ENCODE data around the gene ZNF526.

The ZNF526 gene

GRCh38 chr19:42196011-42197001 is 23.8 kb upstream of the ZNF526 start:
- no peaks in the 10 kb centered on the region for H3K79me2 ChIP-seq (ENCODE audit: control insufficient read depth, insufficient read depth, low read length, unreplicated experiment)
- H3K36me3 ChIP-seq (ENCODE audit: insufficient read depth, low read length), result peaks cover 11% of the 10 kb centered on the region; the same call in 1 of the 2 replicates
- H3K4me1 ChIP-seq (ENCODE audit: control insufficient read depth, insufficient read depth, low read length, unreplicated experiment), result peaks cover 15% of the 10 kb centered on the region
- H3K27ac ChIP-seq (ENCODE audit: low read depth, low read length), result no peak overlapping the region
- H3K27me3 ChIP-seq (ENCODE audit: insufficient read depth, low read length), result no peaks in the 10 kb centered on the region
- no peak overlapping the region for H3K4me3 ChIP-seq (ENCODE audit: low read depth, low read length)
- no peak overlapping the region for H2AFZ ChIP-seq (ENCODE audit: low read length, unreplicated experiment)

- Histone ChIP-seq H3K27me3 (ENCODE audit: insufficient read depth, low read length) (no peaks in the 10 kb centered on the region), H3K27ac (ENCODE audit: low read depth, low read length) (no peak overlapping the region), H3K79me2 (ENCODE audit: control insufficient read depth, insufficient read depth, low read length, unreplicated experiment) (no peaks in the 10 kb centered on the region), H3K36me3 (ENCODE audit: insufficient read depth, low read length) (peaks cover 11% of the 10 kb centered on the region; the same call in 1 of the 2 replicates), H3K4me1 (ENCODE audit: control insufficient read depth, insufficient read depth, low read length, unreplicated experiment) (peaks cover 4% of the 10 kb centered on the region), H3K4me3 (ENCODE audit: low read depth, low read length) (no peak overlapping the region), H2AFZ (ENCODE audit: low read length, unreplicated experiment) (no peak overlapping the region)
These were observed 22.7 kb upstream of the ZNF526 start for GRCh38 chr19:42197375-42197817.

- Histone ChIP-seq H3K27ac (ENCODE audit: low read depth, low read length) (no peak overlapping the region), H3K79me2 (ENCODE audit: control insufficient read depth, insufficient read depth, low read length, unreplicated experiment) (no peaks in the 10 kb centered on the region), H2AFZ (ENCODE audit: low read length, unreplicated experiment) (no peak overlapping the region), H3K4me1 (ENCODE audit: control insufficient read depth, insufficient read depth, low read length, unreplicated experiment) (peaks cover under 1% of the 10 kb centered on the region), H3K4me3 (ENCODE audit: low read depth, low read length) (no peak overlapping the region), H3K36me3 (ENCODE audit: insufficient read depth, low read length) (peaks cover 11% of the 10 kb centered on the region; the same call in 1 of the 2 replicates), H3K27me3 (ENCODE audit: insufficient read depth, low read length) (no peaks in the 10 kb centered on the region)
These were observed 21.3 kb upstream of the ZNF526 start for GRCh38 chr19:42198676-42199439.

DNA sequence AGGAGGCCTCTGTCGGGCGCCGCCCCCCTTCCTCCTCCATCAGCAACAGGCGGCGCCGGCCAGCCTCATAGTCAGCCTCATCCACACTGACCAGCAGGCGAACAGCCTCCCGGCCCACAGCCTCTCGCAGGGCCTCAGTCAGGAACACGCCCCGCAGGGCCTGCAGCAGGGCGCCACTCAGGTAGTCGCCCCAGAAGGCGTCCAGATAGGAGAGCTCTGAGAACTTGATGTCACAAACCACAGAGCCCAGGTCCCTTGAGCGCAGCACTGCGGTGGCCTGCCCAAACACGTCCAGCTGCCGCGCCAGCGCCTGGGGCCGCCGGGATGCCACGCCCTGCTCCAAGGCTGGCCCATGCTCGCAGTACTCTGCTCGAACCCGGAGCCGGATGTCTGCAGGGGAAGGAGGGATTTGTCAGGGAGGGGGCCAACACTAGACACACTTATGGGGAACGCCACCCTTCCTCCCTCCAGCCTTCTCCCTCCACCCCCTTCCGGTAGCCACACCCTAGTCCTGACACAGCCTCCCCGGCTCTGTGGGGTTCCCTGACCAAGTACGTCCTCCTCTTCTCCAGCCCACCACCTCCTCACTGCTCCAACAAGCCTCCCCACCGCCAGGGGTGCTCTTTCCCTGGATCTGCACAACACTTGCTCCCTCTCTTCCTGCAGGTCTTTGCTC is 20.5 kb upstream of the ZNF526 start:
- no peaks in the 10 kb centered on the region for H3K4me1 ChIP-seq (ENCODE audit: control insufficient read depth, insufficient read depth, low read length, unreplicated experiment)
- H3K36me3 ChIP-seq (ENCODE audit: insufficient read depth, low read length), result peaks cover 11% of the 10 kb centered on the region; the same call in 1 of the 2 replicates
- H3K27me3 ChIP-seq (ENCODE audit: insufficient read depth, low read length), result no peaks in the 10 kb centered on the region
- no peak overlapping the region for H2AFZ ChIP-seq (ENCODE audit: low read length, unreplicated experiment)
- H3K4me3 ChIP-seq (ENCODE audit: low read depth, low read length), result no peak overlapping the region
- H3K79me2 ChIP-seq (ENCODE audit: control insufficient read depth, insufficient read depth, low read length, unreplicated experiment), result no peaks in the 10 kb centered on the region
- no peak overlapping the region for H3K27ac ChIP-seq (ENCODE audit: low read depth, low read length)

DNA sequence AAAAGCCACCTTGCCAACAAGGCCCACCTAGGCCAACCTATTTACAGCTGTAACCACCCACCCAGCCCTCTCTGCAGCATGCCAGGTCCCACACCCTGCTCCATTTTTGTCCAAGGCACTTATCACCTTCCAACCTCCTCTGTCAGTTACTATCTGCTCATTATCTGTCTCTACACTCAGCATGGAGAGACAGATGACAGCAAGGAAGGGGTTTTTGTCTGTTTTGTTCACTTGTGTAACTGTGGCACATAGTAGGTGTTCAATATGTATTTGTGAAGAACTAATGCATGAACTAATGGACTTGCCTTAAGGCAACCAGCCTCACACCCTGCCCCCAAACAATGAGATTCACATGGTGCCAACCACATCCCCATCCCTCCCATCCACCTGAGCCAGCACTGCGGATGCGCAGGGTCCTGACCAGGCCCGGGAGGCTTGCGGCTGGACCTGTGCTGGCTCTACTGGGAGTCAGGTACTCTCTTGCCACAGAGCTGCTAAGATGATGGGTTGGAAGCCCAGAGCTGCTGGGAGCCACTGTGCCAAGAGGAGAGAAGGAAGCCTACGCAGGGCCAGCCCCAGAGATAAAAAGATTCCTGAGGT is 19.9 kb upstream of the ZNF526 start:
- no peaks in the 10 kb centered on the region for H3K4me1 ChIP-seq (ENCODE audit: control insufficient read depth, insufficient read depth, low read length, unreplicated experiment)
- no peaks in the 10 kb centered on the region for H3K27me3 ChIP-seq (ENCODE audit: insufficient read depth, low read length)
- H3K27ac ChIP-seq (ENCODE audit: low read depth, low read length), result no peak overlapping the region
- H3K4me3 ChIP-seq (ENCODE audit: low read depth, low read length), result no peak overlapping the region
- no peaks in the 10 kb centered on the region for H3K79me2 ChIP-seq (ENCODE audit: control insufficient read depth, insufficient read depth, low read length, unreplicated experiment)
- peaks cover 11% of the 10 kb centered on the region; the same call in 1 of the 2 replicates for H3K36me3 ChIP-seq (ENCODE audit: insufficient read depth, low read length)
- H2AFZ ChIP-seq (ENCODE audit: low read length, unreplicated experiment), result no peak overlapping the region

DNA sequence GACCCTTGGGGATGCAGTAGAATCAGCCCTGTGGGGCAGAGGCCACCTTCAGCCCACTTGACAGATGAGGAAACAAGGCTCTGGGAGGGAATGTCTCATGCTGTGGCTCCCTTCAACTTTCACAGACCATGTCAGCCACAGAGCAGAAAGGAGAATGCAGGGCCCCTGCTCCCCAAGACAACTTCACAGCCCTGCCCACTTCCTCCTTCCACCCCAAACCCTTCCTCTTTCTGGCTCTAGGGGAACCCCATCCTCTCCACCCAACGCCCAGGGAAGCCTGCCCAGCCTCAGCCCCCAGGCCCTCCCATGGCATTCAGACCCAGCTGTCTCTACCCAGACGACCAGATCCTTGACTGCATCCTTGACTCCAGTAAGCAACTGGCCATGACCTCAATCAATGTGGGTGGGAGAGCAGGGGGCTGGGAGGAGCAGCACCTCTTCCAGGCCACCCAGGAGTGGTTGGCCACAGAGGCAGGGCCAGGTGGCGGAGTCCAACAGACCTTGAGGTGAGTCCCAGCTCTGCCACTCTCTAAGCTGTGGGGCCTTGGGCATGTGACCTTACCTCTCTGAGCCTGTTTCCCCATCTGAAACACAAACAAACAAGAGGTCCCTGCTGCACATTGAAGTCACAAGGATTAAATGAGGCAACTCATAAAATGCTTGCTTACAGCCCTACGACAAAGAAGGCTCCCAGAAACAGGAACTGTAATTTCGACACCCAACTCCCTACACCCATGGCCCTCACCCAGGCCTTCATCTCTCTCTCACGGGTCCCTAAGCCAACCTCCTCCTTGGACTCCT is 18.4 kb upstream of the ZNF526 start:
- no peaks in the 10 kb centered on the region for H3K27me3 ChIP-seq (ENCODE audit: insufficient read depth, low read length)
- H3K4me1 ChIP-seq (ENCODE audit: control insufficient read depth, insufficient read depth, low read length, unreplicated experiment), result peaks cover 5% of the 10 kb centered on the region
- no peak overlapping the region for H3K27ac ChIP-seq (ENCODE audit: low read depth, low read length)
- H3K79me2 ChIP-seq (ENCODE audit: control insufficient read depth, insufficient read depth, low read length, unreplicated experiment), result peaks cover 2% of the 10 kb centered on the region
- H3K4me3 ChIP-seq (ENCODE audit: low read depth, low read length), result no peak overlapping the region
- peaks cover 11% of the 10 kb centered on the region; the same call in 1 of the 2 replicates for H3K36me3 ChIP-seq (ENCODE audit: insufficient read depth, low read length)
- no peak overlapping the region for H2AFZ ChIP-seq (ENCODE audit: low read length, unreplicated experiment)

DNA sequence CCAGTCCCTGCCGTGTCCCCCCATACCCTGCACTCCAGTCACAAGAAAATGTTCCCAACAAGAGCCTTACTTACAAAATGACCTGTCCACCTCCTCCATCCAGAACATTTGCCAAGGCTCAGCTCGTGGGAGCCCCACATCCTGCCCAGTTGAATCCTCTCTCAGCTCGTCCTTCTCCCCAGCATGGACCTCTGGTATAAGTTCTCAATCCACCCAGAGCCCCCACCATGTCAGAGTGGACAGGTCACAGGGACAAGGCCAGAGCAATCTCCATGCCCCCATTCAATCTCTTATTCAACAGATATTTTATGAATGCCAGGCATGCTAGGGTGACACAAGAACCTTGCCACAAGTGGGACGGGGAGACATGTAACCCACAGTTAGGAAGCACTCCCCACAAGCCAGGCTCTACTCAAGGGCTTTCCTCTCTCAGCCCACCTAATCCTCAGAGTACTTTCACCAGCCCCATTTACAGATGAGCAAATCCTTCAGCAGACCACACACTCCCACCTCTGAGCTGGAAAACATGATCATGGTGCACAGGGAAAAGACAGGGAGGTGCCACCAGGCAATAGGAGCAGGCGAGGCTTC is 17.7 kb upstream of the ZNF526 start:
- peaks cover 12% of the 10 kb centered on the region for H3K4me1 ChIP-seq (ENCODE audit: control insufficient read depth, insufficient read depth, low read length, unreplicated experiment)
- no peaks in the 10 kb centered on the region for H3K27me3 ChIP-seq (ENCODE audit: insufficient read depth, low read length)
- peaks cover 3% of the 10 kb centered on the region for H3K79me2 ChIP-seq (ENCODE audit: control insufficient read depth, insufficient read depth, low read length, unreplicated experiment)
- H3K27ac ChIP-seq (ENCODE audit: low read depth, low read length), result no peak overlapping the region
- no peak overlapping the region for H3K4me3 ChIP-seq (ENCODE audit: low read depth, low read length)
- peaks cover 5% of the 10 kb centered on the region; the same call in 1 of the 2 replicates for H3K36me3 ChIP-seq (ENCODE audit: insufficient read depth, low read length)
- no peak overlapping the region for H2AFZ ChIP-seq (ENCODE audit: low read length, unreplicated experiment)

GRCh38 chr19:42203700-42204099 is 16.4 kb upstream of the ZNF526 start:
- H3K36me3 ChIP-seq (ENCODE audit: insufficient read depth, low read length), result peaks cover 7% of the 10 kb centered on the region; the same call in 1 of the 2 replicates
- no peak overlapping the region for H3K27ac ChIP-seq (ENCODE audit: low read depth, low read length)
- H2AFZ ChIP-seq (ENCODE audit: low read length, unreplicated experiment), result no peak overlapping the region
- peaks cover 8% of the 10 kb centered on the region for H3K79me2 ChIP-seq (ENCODE audit: control insufficient read depth, insufficient read depth, low read length, unreplicated experiment)
- H3K4me3 ChIP-seq (ENCODE audit: low read depth, low read length), result no peak overlapping the region
- H3K27me3 ChIP-seq (ENCODE audit: insufficient read depth, low read length), result no peaks in the 10 kb centered on the region
- peaks cover 23% of the 10 kb centered on the region for H3K4me1 ChIP-seq (ENCODE audit: control insufficient read depth, insufficient read depth, low read length, unreplicated experiment)

- Histone ChIP-seq H2AFZ (ENCODE audit: low read length, unreplicated experiment) (no peak overlapping the region), H3K4me3 (ENCODE audit: low read depth, low read length) (no peak overlapping the region), H3K4me1 (ENCODE audit: control insufficient read depth, insufficient read depth, low read length, unreplicated experiment) (peaks cover 23% of the 10 kb centered on the region), H3K27me3 (ENCODE audit: insufficient read depth, low read length) (no peaks in the 10 kb centered on the region), H3K27ac (ENCODE audit: low read depth, low read length) (no peak overlapping the region), H3K79me2 (ENCODE audit: control insufficient read depth, insufficient read depth, low read length, unreplicated experiment) (peaks cover 8% of the 10 kb centered on the region), H3K36me3 (ENCODE audit: insufficient read depth, low read length) (peaks cover 3% of the 10 kb centered on the region; the same call in 1 of the 2 replicates)
These were observed 15.4 kb upstream of the ZNF526 start for GRCh38 chr19:42204664-42205063.

Data from ACC112 (cell line).